Urothelium cell line (cell line): Measurements from ENCODE around the gene EEF1A2.

Experiments
- DNase-seq: peaks from one replicate; pipeline ENCODE4 v3.0.0; 2011; ENCODE audit warnings: low spot score, mixed read lengths
- FAIRE-seq: peaks from 2 replicates; lab custom pipeline; 2011; peaks lifted over from hg19 to GRCh38; lab: Jason Lieb, UNC

Gene EEF1A2

GRCh38 chr20:63457737-63458136 is 41.1 kb downstream of the EEF1A2 start:
- peak; percentile 63 for FAIRE-seq
- DNase-seq: peak; percentile 94

- FAIRE-seq (peak; percentile 56), DNase-seq (no peak)
Measured at GRCh38 chr20:63456429-63457284, 42.2 kb downstream of the EEF1A2 start.

DNA sequence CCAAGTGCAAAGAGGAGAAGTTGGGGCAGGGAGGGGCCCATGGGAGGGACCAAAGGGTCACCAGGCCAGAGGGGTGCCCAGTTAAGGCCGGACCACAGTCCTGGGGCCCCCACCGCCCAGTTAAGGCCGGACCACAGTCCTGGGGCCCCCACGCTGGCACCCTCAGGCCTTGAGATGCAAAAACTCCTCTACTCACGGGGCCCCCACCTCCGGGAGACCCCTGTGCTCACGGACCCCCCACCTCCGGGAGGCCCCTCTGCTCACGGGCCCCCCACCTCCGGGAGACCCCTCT is 43.4 kb downstream of the EEF1A2 start:
- FAIRE-seq: no peak
- DNase-seq: no peak

DNA sequence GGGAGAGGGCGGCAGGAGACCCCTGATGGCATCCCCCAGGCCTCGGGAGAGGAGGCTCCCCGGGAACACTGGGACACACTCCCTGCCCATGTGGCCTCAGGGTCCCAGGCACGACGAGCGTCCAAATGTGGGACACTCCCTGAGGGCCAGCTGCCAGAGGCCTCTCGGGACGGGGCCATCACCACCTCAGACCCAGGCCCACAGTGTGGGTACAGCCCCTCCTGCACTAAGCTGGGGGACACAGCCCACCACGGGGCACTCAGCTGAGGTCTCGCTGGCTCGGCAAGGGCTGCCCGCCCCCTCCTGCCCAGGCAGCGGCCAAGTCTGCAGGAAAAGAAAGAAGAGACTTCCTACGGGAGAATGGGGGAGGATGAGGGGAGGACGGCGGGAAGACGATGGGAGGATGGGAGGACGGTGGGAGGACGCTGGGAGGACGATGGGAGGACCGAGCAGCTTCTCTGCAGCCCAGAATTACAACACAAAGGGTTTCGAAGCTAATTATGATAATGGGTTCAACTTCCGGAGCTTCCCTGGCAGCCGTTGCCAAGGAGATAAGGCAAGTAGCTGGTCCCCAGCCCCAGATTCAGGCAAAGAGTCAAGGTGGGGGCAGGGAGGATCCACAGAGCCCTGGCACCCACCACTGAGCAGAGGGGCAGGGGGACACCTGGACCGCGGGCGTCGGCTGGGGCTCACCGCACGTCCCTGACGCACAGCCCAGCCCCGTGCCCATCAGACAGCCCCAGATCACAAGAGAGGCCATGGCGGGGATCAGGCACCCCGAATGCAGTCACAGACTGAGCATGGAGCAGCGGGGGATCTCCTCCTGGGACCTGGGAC is 43.9 kb downstream of the EEF1A2 start:
- FAIRE-seq: no peak
- DNase-seq: no peak

GRCh38 chr20:63452821-63453523 is 45.9 kb downstream of the EEF1A2 start:
- DNase-seq (no peak), FAIRE-seq (no peak)

DNA sequence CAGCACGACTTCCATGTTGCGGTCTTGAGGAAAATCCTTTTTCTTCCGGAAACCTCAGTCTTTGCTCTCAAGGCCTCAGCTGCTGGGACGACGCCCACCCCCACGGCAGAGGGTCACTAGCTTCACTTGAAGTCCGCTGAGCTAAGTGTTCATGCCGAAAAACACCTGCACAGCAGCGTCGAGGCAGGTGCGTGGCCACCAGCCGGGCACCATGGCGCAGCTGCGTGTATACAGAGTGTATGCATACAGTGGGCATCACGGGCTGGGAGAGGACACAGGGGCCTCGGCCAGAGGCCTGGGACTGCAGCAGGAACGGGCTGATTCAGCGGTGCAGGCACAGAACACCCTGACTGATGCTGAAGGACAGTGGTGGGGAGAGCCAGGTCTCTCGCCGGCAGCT is 46.5 kb downstream of the EEF1A2 start:
- no peak for FAIRE-seq

DNA sequence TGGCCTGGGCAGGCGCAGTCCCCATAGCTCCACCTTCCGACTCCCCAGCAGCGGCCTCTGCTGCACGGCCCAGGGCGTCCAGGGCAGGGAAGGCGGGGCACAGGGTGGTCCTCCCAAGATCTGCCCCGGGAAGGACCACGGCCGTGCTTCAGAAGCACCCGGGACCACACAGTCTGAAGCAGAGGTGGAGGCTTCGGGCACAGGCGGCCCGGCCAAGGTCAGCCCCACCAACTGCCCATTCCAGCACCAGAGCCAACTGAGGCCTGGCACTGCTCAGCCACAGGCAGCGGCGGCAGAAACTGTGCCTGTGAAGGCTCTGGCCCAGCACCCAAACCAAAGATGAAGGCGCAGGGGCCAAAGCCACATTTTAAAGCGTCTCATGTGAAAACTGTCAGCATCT is 47.1 kb downstream of the EEF1A2 start:
- no peak for FAIRE-seq
- no peak for DNase-seq

More for the DNA sequence above, 46.5 kb downstream of the EEF1A2 start:
- no peak for DNase-seq

GRCh38 chr20:63449796-63450730 is 48.8 kb downstream of the EEF1A2 start:
- FAIRE-seq: no peak
- no peak for DNase-seq

DNA sequence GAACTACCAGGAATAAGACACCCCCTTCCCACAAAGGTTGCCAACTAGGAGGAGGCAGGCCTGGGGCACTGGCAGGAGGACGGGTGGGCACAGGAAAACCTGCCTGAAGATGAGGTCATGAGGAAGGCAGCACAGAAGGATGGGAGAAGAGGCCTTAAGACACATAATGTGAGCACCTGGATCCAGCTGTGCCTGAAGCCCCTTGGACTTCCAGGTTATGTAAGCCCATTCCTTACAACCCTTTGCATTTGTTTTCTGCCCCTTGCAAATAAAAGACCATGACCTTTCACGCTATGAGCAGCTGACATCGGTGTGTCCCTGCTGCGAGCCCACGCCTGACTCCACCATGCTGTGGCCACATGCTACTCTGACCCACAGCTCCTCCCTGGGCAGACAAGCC is 49.9 kb downstream of the EEF1A2 start:
- FAIRE-seq: peak; percentile 27
- no peak for DNase-seq

- FAIRE-seq: no peak
- no peak for DNase-seq
Measured at GRCh38 chr20:63448031-63448430, 50.9 kb downstream of the EEF1A2 start.

DNA sequence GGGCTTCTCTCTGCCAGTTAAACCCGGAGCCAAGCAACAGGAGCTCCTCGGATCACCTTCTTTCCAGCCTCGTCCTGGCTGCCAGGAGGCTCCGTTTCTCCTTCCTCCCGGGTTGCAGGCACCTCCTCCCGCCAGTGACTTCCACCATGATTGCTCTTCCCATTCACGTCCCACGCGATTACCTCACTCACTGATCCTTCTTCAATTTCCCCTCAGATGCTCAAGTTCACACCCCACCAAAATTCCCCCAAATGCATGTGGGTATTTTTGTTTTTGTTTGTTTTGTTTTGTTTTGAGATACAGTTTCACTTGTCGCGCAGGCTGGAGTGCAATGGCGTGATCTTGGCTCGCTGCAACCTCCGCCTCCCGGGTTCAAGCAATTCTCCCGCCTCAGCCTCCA is 51.6 kb downstream of the EEF1A2 start:
- FAIRE-seq: no peak
- no peak for DNase-seq

GRCh38 chr20:63446216-63447024 is 52.5 kb downstream of the EEF1A2 start:
- no peak for FAIRE-seq
- no peak for DNase-seq

DNA sequence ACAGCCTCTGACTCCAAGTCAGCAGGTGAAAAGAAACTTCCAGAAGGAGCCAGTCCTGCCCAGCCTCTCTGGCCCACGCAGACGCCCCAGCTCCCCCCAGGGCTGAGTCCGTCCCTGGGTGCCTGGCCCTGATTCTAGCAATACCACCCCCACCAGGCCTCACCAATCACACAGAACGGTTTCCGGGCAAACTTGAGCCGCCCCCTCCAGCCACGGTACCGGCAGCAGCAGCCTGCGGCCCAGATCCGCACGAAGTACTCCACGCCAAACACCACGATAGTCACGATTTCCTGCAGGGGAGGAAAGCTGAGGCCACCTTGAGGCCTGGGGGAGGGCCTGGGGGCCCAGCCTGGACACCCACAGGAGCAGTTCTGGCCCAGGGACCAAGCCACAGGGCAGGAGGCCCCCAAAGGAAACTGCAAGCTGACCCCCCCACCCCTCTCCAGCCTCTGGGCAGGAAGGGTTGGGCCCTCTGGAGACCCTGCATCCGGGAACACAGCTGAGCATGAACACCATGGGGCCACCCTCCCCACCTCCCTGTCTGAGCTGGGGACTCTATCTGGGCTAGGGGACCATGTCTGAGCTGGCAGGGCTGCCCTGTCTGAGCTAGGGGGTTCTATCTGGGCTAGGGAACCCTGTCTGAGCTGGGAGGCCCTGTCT is 53.7 kb downstream of the EEF1A2 start:
- FAIRE-seq (no peak), DNase-seq (no peak)

DNA sequence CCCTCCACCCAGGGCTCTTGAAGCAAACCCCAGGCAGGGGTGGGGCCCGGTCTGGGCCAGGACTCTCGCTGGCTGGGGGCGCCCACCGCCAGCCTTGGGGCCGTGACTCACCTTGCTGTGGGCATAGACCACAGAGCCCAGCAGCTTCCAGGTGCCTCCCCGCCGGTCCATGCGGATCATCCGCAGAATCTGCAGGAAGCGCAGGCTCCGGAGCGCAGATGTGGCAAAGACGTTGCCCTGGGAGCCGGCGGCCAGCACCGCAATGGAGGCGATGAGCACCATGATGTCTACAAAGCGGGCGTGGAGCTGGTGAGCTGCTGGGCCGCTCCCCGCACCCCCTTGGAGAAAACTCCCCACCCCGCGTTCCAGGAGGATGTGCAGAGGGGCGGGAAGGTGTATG is 54.3 kb downstream of the EEF1A2 start:
- no peak for DNase-seq
- FAIRE-seq: no peak

GRCh38 chr20:63443606-63444395 is 55.1 kb downstream of the EEF1A2 start:
- FAIRE-seq (no peak), DNase-seq (no peak)

- DNase-seq: peak; percentile 72
- FAIRE-seq: no peak
Measured at GRCh38 chr20:63442100-63442493, 56.8 kb downstream of the EEF1A2 start.

GRCh38 chr20:63441136-63442099 is 57.5 kb downstream of the EEF1A2 start:
- no peak for FAIRE-seq

More at GRCh38 chr20:63441136-63442099, 57.5 kb downstream of the EEF1A2 start:
- no peak for DNase-seq
